Thymus (tissue), 11 donors: ENCODE data around the gene FANCE. TPM values are rescaled to one million over a fixed set of nuclear protein-coding genes. Genes with fewer than 3 reads are reported as not detected.
A peak's percentile ranks its signal among the peaks of the same experiment; 100 is the strongest.

Experiments used
- DNase-seq, 9 donors: peaks; one replicate each; pipeline ENCODE4 v3.0.0-alpha.2; 2013; ENCODE audit warnings: low spot score in 9 of 9, low read depth in 6 of 9, missing footprints in 1 of 9
- H3K27ac ChIP-seq, 2 donors: one replicate each; pipeline ENCODE4 v1.5.1; 2013; ENCODE audit warnings: control low read depth in 1 of 2, low read depth in 1 of 2, low read length in 1 of 2, mild to moderate bottlenecking in 1 of 2, moderate library complexity in 1 of 2
- H3K27me3 ChIP-seq, 2 donors: one replicate each; pipeline ENCODE4 v1.5.1; 2013; ENCODE audit warnings: low read length in 1 of 2; ENCODE audit not compliant: control insufficient read depth in 2 of 2, insufficient read depth in 1 of 2
- H3K36me3 ChIP-seq, 2 donors: one replicate each; pipeline ENCODE4 v1.5.1; 2013; ENCODE audit warnings: low read length in 1 of 2, mild to moderate bottlenecking in 1 of 2, moderate library complexity in 1 of 2; ENCODE audit not compliant: control insufficient read depth in 2 of 2, insufficient read depth in 2 of 2
- H3K4me1 ChIP-seq, 2 donors: one replicate each; pipeline ENCODE4 v1.5.1; 2013; ENCODE audit warnings: low read length in 2 of 2; ENCODE audit not compliant: control insufficient read depth in 2 of 2, insufficient read depth in 2 of 2
- H3K4me3 ChIP-seq, 2 donors: one replicate each; pipeline ENCODE4 v1.5.1; 2013; ENCODE audit warnings: low read length in 2 of 2, control low read depth in 1 of 2, mild to moderate bottlenecking in 1 of 2
- H3K9me3 ChIP-seq, 2 donors: one replicate each; pipeline ENCODE4 v1.5.1; 2013; ENCODE audit warnings: low read length in 1 of 2, mild to moderate bottlenecking in 1 of 2; ENCODE audit not compliant: control insufficient read depth in 2 of 2, insufficient read depth in 1 of 2
- WGBS: extraction: QIAGEN DNeasy Blood & Tissue Kit; methylation state at CpG from one replicate; pipeline ENCODE4 v1.1.7; 2013; 5-methylcytosine and 5-hydroxymethylcytosine counted together
- polyA plus RNA-seq: library from polyadenylated mRNA; stranded (reverse); fragments of 200-250 nt; gene quantifications from one replicate; pipeline ENCODE4 v1.2.3, GENCODE V29; 2013
- total RNA-seq: library from RNA; stranded (reverse); fragments of 120-200 nt; gene quantifications from one replicate; pipeline ENCODE4 v1.2.4, GENCODE V29; 2013
- donor health status: healthy.

The FANCE gene
- total and polyA plus RNA-seq, 2 donors: 3.6 to 8.4 TPM

GRCh38 chr6:35454391-35455110 lies 2.4 kb downstream of the FANCE start:
- H3K27me3 ChIP-seq: peaks cover 0 to 28% of the 10 kb centered on the region in 2 donors
- DNase-seq: no peak
- no peak overlapping the region for H3K27ac ChIP-seq
- H3K36me3 ChIP-seq: peaks cover 0 to 7% of the 10 kb centered on the region in 2 donors
- WGBS: 88% methylated on average over 9 of the region's 9 CpGs
- H3K9me3 ChIP-seq: no peaks in the 10 kb centered on the region
- no peak overlapping the region for H3K4me3 ChIP-seq
- H3K4me1 ChIP-seq: peaks cover 7 to 21% of the 10 kb centered on the region in 2 donors

- DNase-seq: no peak
- H3K36me3 ChIP-seq: peaks cover 0 to 11% of the 10 kb centered on the region in 2 donors
- no peak overlapping the region for H3K27ac ChIP-seq
- 95% methylated on average over 4 of the region's 4 CpGs for WGBS
- H3K27me3 ChIP-seq: no peaks in the 10 kb centered on the region
- no peaks in the 10 kb centered on the region for H3K9me3 ChIP-seq
- peaks cover 0 to 7% of the 10 kb centered on the region in 2 donors for H3K4me1 ChIP-seq
- H3K4me3 ChIP-seq: no peak overlapping the region
These were observed 5.8 kb downstream of the FANCE start for GRCh38 chr6:35457907-35458306.

GRCh38 chr6:35461270-35461669 lies 9.1 kb downstream of the FANCE start:
- DNase-seq: no peak
- peaks cover 2 to 11% of the 10 kb centered on the region in 2 donors for H3K36me3 ChIP-seq
- H3K27ac ChIP-seq: no peak overlapping the region
- H3K4me1 ChIP-seq: no peaks in the 10 kb centered on the region
- no peaks in the 10 kb centered on the region for H3K9me3 ChIP-seq
- no peak overlapping the region for H3K4me3 ChIP-seq
- 85% methylated on average over 3 of the region's 3 CpGs for WGBS
- no peaks in the 10 kb centered on the region for H3K27me3 ChIP-seq

- WGBS: 97% methylated on average over 4 of the region's 4 CpGs
- DNase-seq: no peak
- Histone ChIP-seq H3K4me1 (peaks cover 0 to 7% of the 10 kb centered on the region in 2 donors), H3K27ac (no peak overlapping the region), H3K9me3 (peaks cover 0 to 3% of the 10 kb centered on the region in 2 donors), H3K36me3 (peaks cover 4 to 5% of the 10 kb centered on the region in 2 donors), H3K4me3 (no peak overlapping the region), H3K27me3 (no peaks in the 10 kb centered on the region)
These were observed 11.2 kb downstream of the FANCE start for GRCh38 chr6:35463292-35463691.

DNA sequence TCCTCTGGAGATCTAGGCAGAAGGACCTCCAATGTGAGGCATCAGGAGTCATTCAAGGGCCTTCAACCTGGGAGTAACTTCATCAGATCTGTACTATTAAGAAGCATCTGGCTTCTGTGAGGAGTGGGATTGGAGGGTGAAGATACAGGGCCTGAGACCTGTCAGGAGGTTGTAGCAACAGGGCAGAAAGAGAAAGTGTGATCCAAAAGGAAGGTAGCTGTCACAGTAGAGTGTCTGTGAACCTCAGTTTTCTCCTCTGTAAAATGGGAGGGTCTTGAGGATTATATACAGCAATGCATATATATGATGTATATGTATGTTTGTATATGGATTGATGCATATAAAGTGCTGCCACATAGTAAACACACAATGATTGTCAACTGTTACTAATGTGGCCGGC lies 13.5 kb downstream of the FANCE start:
- no peak overlapping the region for H3K4me3 ChIP-seq
- WGBS: 100% methylated on average over 1 of the region's 1 CpG
- peaks cover 16 to 19% of the 10 kb centered on the region in 2 donors for H3K36me3 ChIP-seq

DNA sequence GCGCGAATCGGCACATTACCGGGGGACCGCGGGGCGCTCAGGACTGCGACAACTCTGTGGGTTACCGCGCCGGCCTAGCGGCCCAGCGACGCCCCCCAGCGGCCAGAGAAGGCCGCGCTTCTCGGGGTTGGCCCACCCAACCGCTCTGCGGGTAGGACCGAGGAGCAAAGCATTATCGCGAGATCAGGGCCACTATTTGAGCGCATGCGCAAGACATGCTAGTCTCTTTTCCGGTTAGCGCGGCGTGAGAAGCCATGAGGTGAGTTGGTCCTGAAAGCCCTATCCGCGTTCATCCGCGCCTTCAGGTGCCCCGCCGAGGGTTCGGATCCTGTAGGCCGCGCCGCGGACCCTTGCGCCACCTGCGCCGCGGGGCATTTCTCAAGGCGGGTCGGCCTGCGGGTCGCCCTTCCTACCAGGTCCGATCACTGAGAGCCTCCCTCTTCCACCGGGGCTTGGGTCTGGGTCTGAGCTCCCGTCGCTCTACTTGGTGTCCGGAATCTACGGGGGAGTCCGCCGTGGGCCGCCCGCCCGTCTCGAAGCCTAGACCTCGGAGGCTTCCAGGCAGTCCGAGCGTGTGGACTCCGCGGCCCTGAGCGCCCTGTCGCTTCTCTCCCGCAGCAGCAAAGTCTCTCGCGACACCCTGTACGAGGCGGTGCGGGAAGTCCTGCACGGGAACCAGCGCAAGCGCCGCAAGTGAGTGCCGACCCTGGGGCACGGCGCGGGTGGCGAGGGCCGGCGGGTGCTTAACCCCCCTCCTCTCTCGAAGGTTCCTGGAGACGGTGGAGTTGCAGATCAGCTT lies 16.2 kb downstream of the FANCE start, which contains the start of gene RPL10A:
Gene RPL10A, plus strand, starts transcription at position 221 of the 799 bp plus-strand sequence. Its CDS starts 34 bp downstream, at position 255.
- H3K27me3 ChIP-seq: no peaks in the 10 kb centered on the region
- peaks cover 0 to 3% of the 10 kb centered on the region in 2 donors for H3K9me3 ChIP-seq
- H3K4me1 ChIP-seq: peaks cover 9 to 27% of the 10 kb centered on the region in 2 donors
- peak; percentile 94 to 99 (median 98) for DNase-seq
- H3K27ac ChIP-seq: peak within 1 kb of the TSS; percentile 91 to 94
- peak within 1 kb of the TSS; percentile 71 to 89 for H3K4me3 ChIP-seq
- WGBS: under 1% methylated on average over 86 of the region's 86 CpGs
- H3K36me3 ChIP-seq: peaks cover 34 to 46% of the 10 kb centered on the region in 2 donors

More for the DNA sequence above, 13.5 kb downstream of the FANCE start:
- Histone ChIP-seq H3K27ac (no peak overlapping the region), H3K9me3 (peaks cover 0 to 3% of the 10 kb centered on the region in 2 donors), H3K27me3 (no peaks in the 10 kb centered on the region), H3K4me1 (peaks cover 9 to 23% of the 10 kb centered on the region in 2 donors)
- no peak for DNase-seq

DNA sequence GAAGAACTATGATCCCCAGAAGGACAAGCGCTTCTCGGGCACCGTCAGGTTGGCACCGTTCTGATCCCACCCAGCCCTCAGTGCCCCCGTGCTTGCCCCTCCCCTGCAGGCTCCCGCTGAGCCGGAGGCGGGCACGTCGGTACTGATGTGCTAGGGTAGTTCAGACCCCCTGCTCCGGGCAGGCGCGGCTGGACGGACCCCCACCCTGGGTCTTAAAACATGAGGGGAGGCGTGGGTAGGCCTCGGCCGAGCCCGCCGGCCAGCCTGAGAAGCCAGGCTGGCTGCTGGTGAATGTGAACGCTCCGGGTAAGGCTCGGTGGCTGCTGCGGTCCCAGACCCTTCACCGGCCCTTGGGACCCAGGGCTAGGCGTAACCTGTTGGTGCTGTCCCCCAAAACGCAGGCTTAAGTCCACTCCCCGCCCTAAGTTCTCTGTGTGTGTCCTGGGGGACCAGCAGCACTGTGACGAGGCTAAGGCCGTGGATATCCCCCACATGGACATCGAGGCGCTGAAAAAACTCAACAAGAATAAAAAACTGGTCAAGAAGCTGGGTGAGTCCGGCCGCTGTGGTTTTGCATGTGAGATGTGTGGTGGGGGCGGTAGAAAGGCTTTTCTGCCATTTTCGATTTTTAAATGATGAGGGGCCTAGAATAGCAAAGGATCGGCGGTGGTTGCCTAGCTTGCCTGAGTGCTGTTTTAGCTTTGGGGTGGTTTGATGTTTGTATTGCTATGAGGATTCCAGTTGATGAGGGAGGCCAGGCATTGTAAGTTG lies 17.0 kb downstream of the FANCE start:
- peaks cover 0 to 3% of the 10 kb centered on the region in 2 donors for H3K9me3 ChIP-seq
- H3K4me3 ChIP-seq: peak overlapping the region; percentile 71 to 89
- peak overlapping the region; percentile 91 to 94 for H3K27ac ChIP-seq
- 4% methylated on average over 37 of the region's 37 CpGs for WGBS
- H3K36me3 ChIP-seq: peaks cover 39 to 50% of the 10 kb centered on the region in 2 donors
- H3K27me3 ChIP-seq: no peaks in the 10 kb centered on the region
- DNase-seq: peak in 2 of 9 donors; percentile 39 to 46
- peaks cover 9 to 27% of the 10 kb centered on the region in 2 donors for H3K4me1 ChIP-seq

- Histone ChIP-seq H3K27me3 (no peaks in the 10 kb centered on the region), H3K27ac (peak overlapping the region in 1 of 2 donors; percentile 32), H3K4me3 (peak overlapping the region; percentile 71 to 89), H3K36me3 (peaks cover 44 to 54% of the 10 kb centered on the region in 2 donors), H3K4me1 (peaks cover 9 to 27% of the 10 kb centered on the region in 2 donors), H3K9me3 (peaks cover 0 to 3% of the 10 kb centered on the region in 2 donors)
- DNase-seq: no peak
- WGBS: 74% methylated on average over 18 of the region's 18 CpGs
These were observed 17.9 kb downstream of the FANCE start for GRCh38 chr6:35469751-35470662.
